ENCODE results near the gene GPSM1.
A peak's percentile ranks its signal among the peaks of the same experiment; 100 is the strongest.

GPSM1 gene

GRCh38 chr9:136335296-136336155 lies 8.2 kb downstream of the GPSM1 start:
- DNase-seq, result no peak

- no peak for DNase-seq
Observed at GRCh38 chr9:136336156-136336870, 9.0 kb downstream of the GPSM1 start.

- no peak for DNase-seq
Observed at GRCh38 chr9:136336881-136337280, 9.5 kb downstream of the GPSM1 start.

GRCh38 chr9:136337416-136338395 lies 10.4 kb downstream of the GPSM1 start:
- no peak for DNase-seq

- DNase-seq, result no peak
Observed at GRCh38 chr9:136338511-136338910, 11.2 kb downstream of the GPSM1 start.

- DNase-seq, result peak; percentile 77
Observed at GRCh38 chr9:136339173-136339957, 12.0 kb downstream of the GPSM1 start.

GRCh38 chr9:136339958-136340310 lies 12.6 kb downstream of the GPSM1 start:
- DNase-seq, result no peak

GRCh38 chr9:136340356-136341041 lies 13.2 kb downstream of the GPSM1 start:
- DNase-seq, result no peak

GRCh38 chr9:136341042-136341655 lies 13.8 kb downstream of the GPSM1 start:
- DNase-seq, result no peak

GRCh38 chr9:136341769-136342168 lies 14.4 kb downstream of the GPSM1 start:
- DNase-seq, result no peak

GRCh38 chr9:136342181-136343120 lies 15.1 kb downstream of the GPSM1 start:
- peak; percentile 77 for DNase-seq

- DNase-seq, result no peak
Observed at GRCh38 chr9:136343121-136343883, 16.0 kb downstream of the GPSM1 start.

GRCh38 chr9:136343884-136344269 lies 16.5 kb downstream of the GPSM1 start:
- no peak for DNase-seq

GRCh38 chr9:136344544-136345280 lies 17.4 kb downstream of the GPSM1 start:
- DNase-seq, result no peak

- no peak for DNase-seq
Observed at GRCh38 chr9:136345281-136346156, 18.2 kb downstream of the GPSM1 start.

GRCh38 chr9:136346157-136346481 lies 18.8 kb downstream of the GPSM1 start:
- no peak for DNase-seq

- no peak for DNase-seq
Observed at GRCh38 chr9:136346927-136347465, 19.7 kb downstream of the GPSM1 start.
